ENCODE measurements around the gene HDAC9.

HDAC9 gene

GRCh38 chr7:18820981-18821380 lies 325.4 kb downstream of the HDAC9 start:
- H3K4me2 ChIP-seq = no peak overlapping the region
- TF ChIP-seq CTCF (conservative IDR thresholded peaks at IDR 0.05; ENCODE audit: low read depth, low read length) = no peak
- no peaks in the 10 kb centered on the region for H4K20me1 ChIP-seq (ENCODE audit: insufficient read depth)
- H3K4me1 ChIP-seq (ENCODE audit: low read depth, poor library complexity, severe bottlenecking) = no peaks in the 10 kb centered on the region
- H3K79me2 ChIP-seq (ENCODE audit: insufficient read depth, low read depth) = no peaks in the 10 kb centered on the region
- H3K27ac ChIP-seq = no peak overlapping the region
- H3K27me3 ChIP-seq (ENCODE audit: insufficient read depth, low read depth) = no peaks in the 10 kb centered on the region
- H3K36me3 ChIP-seq (ENCODE audit: insufficient read depth) = no peaks in the 10 kb centered on the region
- no peak overlapping the region for H2AFZ ChIP-seq (ENCODE audit: low read depth)
- H3K9ac ChIP-seq = no peak overlapping the region
- H3K4me3 ChIP-seq (IDR thresholded peaks at IDR 0.05; ENCODE audit: insufficient read depth, low read depth, low read length) = no peak overlapping the region

GRCh38 chr7:18821554-18821953 lies 326.0 kb downstream of the HDAC9 start:
- no peak overlapping the region for H3K9ac ChIP-seq
- H3K36me3 ChIP-seq (ENCODE audit: insufficient read depth) = no peaks in the 10 kb centered on the region
- H4K20me1 ChIP-seq (ENCODE audit: insufficient read depth) = no peaks in the 10 kb centered on the region
- H3K79me2 ChIP-seq (ENCODE audit: insufficient read depth, low read depth) = no peaks in the 10 kb centered on the region
- no peak overlapping the region for H3K27ac ChIP-seq
- H3K4me1 ChIP-seq (ENCODE audit: low read depth, poor library complexity, severe bottlenecking) = no peaks in the 10 kb centered on the region
- no peak overlapping the region for H2AFZ ChIP-seq (ENCODE audit: low read depth)
- H3K4me3 ChIP-seq (IDR thresholded peaks at IDR 0.05; ENCODE audit: insufficient read depth, low read depth, low read length) = no peak overlapping the region
- TF ChIP-seq CTCF (conservative IDR thresholded peaks at IDR 0.05; ENCODE audit: low read depth, low read length) = no peak
- H3K4me2 ChIP-seq = no peak overlapping the region
- H3K27me3 ChIP-seq (ENCODE audit: insufficient read depth, low read depth) = no peaks in the 10 kb centered on the region

- Histone ChIP-seq H3K79me2 (ENCODE audit: insufficient read depth, low read depth) (no peaks in the 10 kb centered on the region), H2AFZ (ENCODE audit: low read depth) (no peak overlapping the region), H3K36me3 (ENCODE audit: insufficient read depth) (no peaks in the 10 kb centered on the region), H3K4me2 (no peak overlapping the region), H3K9ac (no peak overlapping the region), H3K4me3 (IDR thresholded peaks at IDR 0.05; ENCODE audit: insufficient read depth, low read depth, low read length) (no peak overlapping the region), H3K27ac (no peak overlapping the region), H4K20me1 (ENCODE audit: insufficient read depth) (no peaks in the 10 kb centered on the region), H3K27me3 (ENCODE audit: insufficient read depth, low read depth) (no peaks in the 10 kb centered on the region), H3K4me1 (ENCODE audit: low read depth, poor library complexity, severe bottlenecking) (no peaks in the 10 kb centered on the region)
- no peak for TF ChIP-seq CTCF (conservative IDR thresholded peaks at IDR 0.05; ENCODE audit: low read depth, low read length)
Observed at GRCh38 chr7:18824157-18824556, 328.6 kb downstream of the HDAC9 start.

- no peak overlapping the region for H2AFZ ChIP-seq (ENCODE audit: low read depth)
- H3K4me1 ChIP-seq (ENCODE audit: low read depth, poor library complexity, severe bottlenecking) = no peaks in the 10 kb centered on the region
- H3K9ac ChIP-seq = no peak overlapping the region
- H3K27me3 ChIP-seq (ENCODE audit: insufficient read depth, low read depth) = no peaks in the 10 kb centered on the region
- no peak for TF ChIP-seq CTCF (conservative IDR thresholded peaks at IDR 0.05; ENCODE audit: low read depth, low read length)
- no peaks in the 10 kb centered on the region for H3K36me3 ChIP-seq (ENCODE audit: insufficient read depth)
- no peak overlapping the region for H3K4me2 ChIP-seq
- H3K79me2 ChIP-seq (ENCODE audit: insufficient read depth, low read depth) = no peaks in the 10 kb centered on the region
- H3K27ac ChIP-seq = no peak overlapping the region
- H4K20me1 ChIP-seq (ENCODE audit: insufficient read depth) = no peaks in the 10 kb centered on the region
- no peak overlapping the region for H3K4me3 ChIP-seq (IDR thresholded peaks at IDR 0.05; ENCODE audit: insufficient read depth, low read depth, low read length)
Observed at GRCh38 chr7:18828260-18828993, 332.9 kb downstream of the HDAC9 start.
